Astrocyte of the cerebellum (primary cell): ENCODE results near the gene DOCK3.

Source experiments
- DNase-seq: peaks from one replicate; pipeline ENCODE4 v3.0.0-alpha.2; 2011; ENCODE audit warnings: low read depth
- H3K4me3 ChIP-seq: 2 replicates; pipeline ENCODE4 v1.5.1; 2011; ENCODE audit warnings: mild to moderate bottlenecking, low read depth, low read length, moderate library complexity
- in situ Hi-C: cut with HindIII; loops from 2 replicates; pipeline ENCODE4 v1.10.0; 2017; ENCODE audit warnings: low sequenced_read_pairs
- TF ChIP-seq, protein P1 (sequence below): IDR thresholded peaks from 2 replicates; pipeline ENCODE4 v1.5.1; 2012; ENCODE audit warnings: low read length, low read depth, moderate library complexity, mild to moderate bottlenecking; ENCODE audit errors: missing control alignments

DOCK3 gene

GRCh38 chr3:51401735-51402134 is 727.0 kb downstream of the DOCK3 start:
- TF ChIP-seq, protein P1, sequence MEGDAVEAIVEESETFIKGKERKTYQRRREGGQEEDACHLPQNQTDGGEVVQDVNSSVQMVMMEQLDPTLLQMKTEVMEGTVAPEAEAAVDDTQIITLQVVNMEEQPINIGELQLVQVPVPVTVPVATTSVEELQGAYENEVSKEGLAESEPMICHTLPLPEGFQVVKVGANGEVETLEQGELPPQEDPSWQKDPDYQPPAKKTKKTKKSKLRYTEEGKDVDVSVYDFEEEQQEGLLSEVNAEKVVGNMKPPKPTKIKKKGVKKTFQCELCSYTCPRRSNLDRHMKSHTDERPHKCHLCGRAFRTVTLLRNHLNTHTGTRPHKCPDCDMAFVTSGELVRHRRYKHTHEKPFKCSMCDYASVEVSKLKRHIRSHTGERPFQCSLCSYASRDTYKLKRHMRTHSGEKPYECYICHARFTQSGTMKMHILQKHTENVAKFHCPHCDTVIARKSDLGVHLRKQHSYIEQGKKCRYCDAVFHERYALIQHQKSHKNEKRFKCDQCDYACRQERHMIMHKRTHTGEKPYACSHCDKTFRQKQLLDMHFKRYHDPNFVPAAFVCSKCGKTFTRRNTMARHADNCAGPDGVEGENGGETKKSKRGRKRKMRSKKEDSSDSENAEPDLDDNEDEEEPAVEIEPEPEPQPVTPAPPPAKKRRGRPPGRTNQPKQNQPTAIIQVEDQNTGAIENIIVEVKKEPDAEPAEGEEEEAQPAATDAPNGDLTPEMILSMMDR: no peak
- in situ Hi-C loops: no loop called here
- H3K4me3 ChIP-seq: no peak overlapping the region
- no peak for DNase-seq

DNA sequence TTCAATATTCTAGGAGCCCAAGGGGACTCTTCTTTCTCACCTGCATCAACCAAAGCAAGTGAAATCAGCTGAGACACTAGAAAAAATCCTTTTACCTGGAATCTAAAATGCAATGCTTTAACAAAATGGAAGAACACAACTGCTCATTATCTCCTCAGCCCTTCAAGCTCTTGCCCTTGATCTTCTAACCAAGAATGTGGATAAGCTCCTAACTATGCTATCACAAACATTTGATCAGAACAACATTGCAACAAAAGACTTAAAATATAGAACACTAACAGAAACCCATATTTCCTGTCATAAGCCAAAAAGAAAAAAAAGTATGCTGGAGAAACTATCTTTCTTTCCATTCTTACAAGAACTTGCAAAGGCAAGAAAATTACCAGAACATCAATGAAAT is 728.9 kb downstream of the DOCK3 start:
- in situ Hi-C loops: no loop called here
- DNase-seq: no peak
- no peak overlapping the region for H3K4me3 ChIP-seq
- TF ChIP-seq, protein P1: no peak

DNA sequence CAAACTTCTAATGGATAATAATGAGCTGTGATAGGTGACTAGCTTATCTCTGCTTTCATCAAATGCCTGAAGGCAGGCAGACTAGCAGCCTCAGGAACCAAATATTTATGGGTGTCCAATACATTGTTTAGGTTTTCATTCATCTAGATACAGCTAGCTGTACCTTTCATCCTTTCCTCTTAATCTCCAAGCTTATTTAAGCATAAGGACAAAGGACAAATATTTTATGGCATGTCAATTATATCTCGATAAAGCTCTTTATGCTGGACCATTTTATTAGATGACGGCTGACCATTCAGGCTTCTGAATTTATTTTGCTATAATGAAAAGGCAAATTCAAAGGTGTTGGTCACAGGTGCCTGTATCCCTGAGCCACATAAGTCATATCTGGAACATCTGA is 733.3 kb downstream of the DOCK3 start:
- in situ Hi-C loops: loop anchor here (5.0 kb wide), 1 partner anchor 59 kb away; no protein-coding TSS in a partner anchor
- TF ChIP-seq, protein P1: no peak
- no peak for DNase-seq
- no peak overlapping the region for H3K4me3 ChIP-seq

- TF ChIP-seq, protein P1: no peak
- H3K4me3 ChIP-seq: no peak overlapping the region
- no peak for DNase-seq
- in situ Hi-C loops: loop anchor here (5.0 kb wide), 1 partner anchor 58 kb away; no protein-coding TSS in a partner anchor
These were observed 734.1 kb downstream of the DOCK3 start for GRCh38 chr3:51408813-51409212.

- no peak overlapping the region for H3K4me3 ChIP-seq
- no peak for DNase-seq
- TF ChIP-seq, protein P1: no peak
- in situ Hi-C loops: no loop called here
These were observed 747.5 kb downstream of the DOCK3 start for GRCh38 chr3:51422211-51422610.

- H3K4me3 ChIP-seq: no peak overlapping the region
- DNase-seq: no peak
- TF ChIP-seq, protein P1: no peak
- in situ Hi-C loops: no loop called here
These were observed 752.2 kb downstream of the DOCK3 start for GRCh38 chr3:51426921-51427320.

DNA sequence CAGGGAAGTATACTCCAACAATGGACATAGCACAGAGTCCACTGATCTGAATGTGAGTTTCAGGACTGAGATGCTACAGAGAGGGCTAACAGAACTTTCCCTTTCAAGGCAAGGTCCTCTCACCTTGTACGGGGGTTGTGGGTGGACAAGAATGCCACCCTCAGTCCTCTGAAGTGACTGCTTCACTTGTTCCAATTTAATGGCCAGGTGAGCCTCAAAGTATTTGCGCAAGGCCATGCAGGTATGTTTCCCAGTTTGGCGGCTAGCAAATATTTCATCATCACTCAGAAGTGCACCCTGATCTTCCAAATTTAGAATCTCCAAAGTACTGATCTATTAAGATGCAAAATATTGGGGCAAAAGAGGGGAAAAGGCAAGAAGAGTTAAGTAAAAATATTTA is 754.4 kb downstream of the DOCK3 start:
- in situ Hi-C loops: no loop called here
- H3K4me3 ChIP-seq: no peak overlapping the region
- DNase-seq: no peak
- TF ChIP-seq, protein P1: no peak
